ENCODE data around the gene TMEM163.

Gene TMEM163

GRCh38 chr2:134693359-134694330 lies 25.2 kb downstream of the TMEM163 start:
- DNase-seq (ENCODE audit: low read depth in 3 of 3): no peak

GRCh38 chr2:134692499-134692898 lies 26.3 kb downstream of the TMEM163 start:
- no peak for DNase-seq (ENCODE audit: low read depth in 3 of 3)

- DNase-seq (ENCODE audit: low read depth in 3 of 3): no peak
Measured at GRCh38 chr2:134690629-134691215, 28.1 kb downstream of the TMEM163 start.

- no peak for DNase-seq (ENCODE audit: low read depth in 3 of 3)
Measured at GRCh38 chr2:134689315-134689714, 29.5 kb downstream of the TMEM163 start.

GRCh38 chr2:134685967-134686366 lies 32.8 kb downstream of the TMEM163 start:
- no peak for DNase-seq (ENCODE audit: low read depth in 3 of 3)

- no peak for DNase-seq (ENCODE audit: low read depth in 3 of 3)
Measured at GRCh38 chr2:134683561-134684112, 35.2 kb downstream of the TMEM163 start.

- no peak for DNase-seq (ENCODE audit: low read depth in 3 of 3)
Measured at GRCh38 chr2:134682726-134683125, 36.1 kb downstream of the TMEM163 start.

- DNase-seq (ENCODE audit: low read depth in 3 of 3): no peak
Measured at GRCh38 chr2:134681201-134681600, 37.6 kb downstream of the TMEM163 start.

- no peak for DNase-seq (ENCODE audit: low read depth in 3 of 3)
Measured at GRCh38 chr2:134679745-134680144, 39.1 kb downstream of the TMEM163 start.

- no peak for DNase-seq (ENCODE audit: low read depth in 3 of 3)
Measured at GRCh38 chr2:134679294-134679693, 39.5 kb downstream of the TMEM163 start.

- DNase-seq (ENCODE audit: low read depth in 3 of 3): no peak
Measured at GRCh38 chr2:134677856-134678756, 40.7 kb downstream of the TMEM163 start.

GRCh38 chr2:134676960-134677359 lies 41.8 kb downstream of the TMEM163 start:
- no peak for DNase-seq (ENCODE audit: low read depth in 3 of 3)

- no peak for DNase-seq (ENCODE audit: low read depth in 3 of 3)
Measured at GRCh38 chr2:134675314-134675713, 43.5 kb downstream of the TMEM163 start.

- no peak for DNase-seq (ENCODE audit: low read depth in 3 of 3)
Measured at GRCh38 chr2:134674687-134675086, 44.1 kb downstream of the TMEM163 start.

- DNase-seq (ENCODE audit: low read depth in 3 of 3): no peak
Measured at GRCh38 chr2:134671513-134671912, 47.3 kb downstream of the TMEM163 start.

- no peak for DNase-seq (ENCODE audit: low read depth in 3 of 3)
Measured at GRCh38 chr2:134670955-134671354, 47.8 kb downstream of the TMEM163 start.

GRCh38 chr2:134669731-134670669 lies 48.8 kb downstream of the TMEM163 start:
- DNase-seq (ENCODE audit: low read depth in 3 of 3): peak in 1 of 3 experiments; percentile 23

- DNase-seq (ENCODE audit: low read depth in 3 of 3): peak in 2 of 3 experiments; percentile 28 to 64
Measured at GRCh38 chr2:134668821-134669220, 50.0 kb downstream of the TMEM163 start.

GRCh38 chr2:134667541-134667940 lies 51.3 kb downstream of the TMEM163 start:
- DNase-seq (ENCODE audit: low read depth in 3 of 3): no peak

GRCh38 chr2:134667081-134667480 lies 51.7 kb downstream of the TMEM163 start:
- no peak for DNase-seq (ENCODE audit: low read depth in 3 of 3)

All from stimulated activated CD4-positive, alpha-beta T cell treated with anti-CD3 and anti-CD28 coated beads, TNF-alpha, amount 100 ng/mL, for 4 hours (primary cell).